Left renal pelvis (tissue), 4 donors: ENCODE data around the gene CEP131. TPM values are rescaled to one million over a fixed set of nuclear protein-coding genes. Genes with fewer than 3 reads are reported as not detected.
A peak's percentile ranks its signal among the peaks of the same experiment; 100 is the strongest.

Source experiments
- DNase-seq, 4 donors: peaks; one replicate each; pipeline ENCODE4 v3.0.0-alpha.2; 2013; ENCODE audit warnings: low read depth in 4 of 4, low spot score in 3 of 4
- polyA plus RNA-seq, 4 donors: library from polyadenylated mRNA; unstranded; fragments of 120-200 nt; gene quantifications; one replicate each; pipeline ENCODE4 v1.2.1, GENCODE V29; 2013; ENCODE audit not compliant: insufficient read length in 4 of 4

CEP131 gene
- polyA plus RNA-seq, 4 donors, result 12.3 to 26.9 (median 15.0) TPM

DNA sequence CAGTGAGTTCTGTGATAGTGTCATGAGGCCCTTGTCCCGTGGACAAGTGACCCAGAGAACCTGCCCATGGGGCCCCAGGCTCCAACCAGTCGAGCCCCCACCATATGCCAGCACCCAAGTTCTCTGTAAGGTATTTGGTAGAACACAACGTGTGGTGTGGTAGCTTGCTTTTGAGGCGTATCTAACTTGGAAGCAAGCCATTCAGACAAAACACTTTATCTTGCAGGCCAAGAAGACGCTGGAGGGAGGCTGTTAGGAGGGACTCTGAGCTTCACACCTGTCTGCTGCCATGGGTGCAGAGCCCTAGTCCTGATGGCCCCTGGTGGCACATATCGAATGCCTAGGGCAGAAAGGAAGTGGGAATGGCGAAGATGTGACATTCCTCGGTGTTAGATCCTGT is 18.0 kb upstream of the CEP131 start:
- DNase-seq, result no peak

DNA sequence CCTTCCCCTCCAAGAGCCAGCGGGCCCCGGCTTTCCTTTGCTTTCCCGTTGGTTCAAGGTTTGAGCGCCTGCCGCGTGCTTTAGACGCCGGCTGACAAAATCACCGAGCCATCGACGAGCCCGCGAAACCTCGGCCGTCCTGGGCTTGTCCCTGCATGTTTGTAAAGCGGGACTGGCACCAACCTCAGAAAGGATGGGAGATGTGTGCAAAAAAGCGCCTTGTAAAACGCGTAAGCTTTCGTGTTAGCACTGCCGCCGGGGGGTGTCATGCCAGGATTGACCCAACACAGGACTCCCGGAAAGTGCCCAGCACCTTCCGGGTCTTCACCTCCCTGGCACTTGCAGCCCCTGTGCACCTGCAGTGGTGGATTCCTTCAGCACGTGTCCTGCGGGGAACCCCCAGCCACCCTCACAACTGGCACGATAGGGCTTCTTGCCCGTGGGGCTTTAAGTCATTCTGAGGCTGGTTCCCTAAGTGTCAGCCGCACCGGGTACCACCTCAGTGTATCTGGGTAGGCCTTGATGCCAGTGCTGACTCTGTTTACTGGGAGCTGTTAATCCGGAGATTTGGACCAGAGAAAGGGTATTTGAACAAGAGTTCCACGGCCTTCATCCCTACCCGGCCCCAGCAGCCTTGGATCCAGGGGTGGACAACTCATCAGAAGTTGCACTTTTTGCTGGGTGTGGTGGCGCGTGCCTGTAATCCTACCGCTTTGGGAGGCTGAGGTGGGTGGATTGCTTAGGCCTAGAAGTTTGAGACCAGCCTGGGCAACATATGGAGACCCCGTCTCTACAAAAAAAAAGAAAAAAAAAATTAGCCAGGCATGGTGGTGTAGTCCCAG is 17.2 kb upstream of the CEP131 start:
- no peak for DNase-seq

DNA sequence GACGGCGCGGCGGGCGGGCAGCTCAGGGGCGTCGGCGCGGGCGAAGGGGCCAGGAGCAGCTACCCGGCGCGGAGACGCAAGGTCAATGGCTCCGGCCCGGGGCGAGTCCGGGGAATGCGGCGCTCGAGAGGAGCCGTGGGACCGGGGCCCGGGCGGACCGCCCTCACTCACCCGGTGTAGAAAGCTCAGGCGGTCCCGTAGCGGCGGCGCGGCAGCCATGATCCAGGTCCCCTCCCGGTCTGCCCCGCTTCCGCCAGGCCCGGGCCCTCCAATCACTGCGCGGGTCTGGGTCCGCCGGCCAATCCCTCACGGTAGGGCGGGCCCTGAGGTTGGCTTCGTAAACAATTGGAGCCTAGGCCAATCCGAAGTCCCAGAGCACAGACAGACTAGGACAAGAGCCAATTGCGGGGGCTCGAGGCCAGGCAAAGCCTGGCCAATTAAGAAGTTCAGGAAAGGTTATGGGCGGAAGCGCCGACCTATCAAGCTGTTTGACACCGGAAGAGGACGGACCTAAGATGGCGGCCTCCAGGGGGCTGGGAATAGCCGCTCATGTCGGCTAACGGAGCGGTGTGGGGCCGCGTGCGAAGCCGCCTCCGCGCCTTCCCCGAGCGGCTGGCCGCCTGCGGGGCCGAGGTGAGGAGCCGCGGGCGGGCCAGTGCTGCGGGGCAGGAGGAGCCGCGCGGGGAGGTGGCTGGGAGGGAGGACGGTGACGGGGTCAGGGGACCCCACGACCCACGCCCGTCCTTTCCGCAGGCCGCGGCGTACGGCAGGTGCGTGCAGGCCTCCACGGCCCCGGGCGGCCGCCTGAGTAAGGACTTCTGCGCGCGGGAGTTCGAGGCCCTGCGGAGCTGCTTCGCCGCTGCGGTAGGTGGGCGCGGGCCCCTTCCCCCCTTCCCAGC is 16.3 kb upstream of the CEP131 start, which contains the start of the genes NDUFAF8 and TEPSIN:
Gene NDUFAF8, plus strand, starts transcription at position 504 of the 899 bp plus-strand sequence. Its CDS starts 46 bp downstream, at position 550.
Gene TEPSIN, minus strand, starts transcription at position 241 of the 899 bp plus-strand sequence. Its CDS starts 22 bp downstream, at position 219.
- peak; percentile 97 to 100 (median 98) for DNase-seq

DNA sequence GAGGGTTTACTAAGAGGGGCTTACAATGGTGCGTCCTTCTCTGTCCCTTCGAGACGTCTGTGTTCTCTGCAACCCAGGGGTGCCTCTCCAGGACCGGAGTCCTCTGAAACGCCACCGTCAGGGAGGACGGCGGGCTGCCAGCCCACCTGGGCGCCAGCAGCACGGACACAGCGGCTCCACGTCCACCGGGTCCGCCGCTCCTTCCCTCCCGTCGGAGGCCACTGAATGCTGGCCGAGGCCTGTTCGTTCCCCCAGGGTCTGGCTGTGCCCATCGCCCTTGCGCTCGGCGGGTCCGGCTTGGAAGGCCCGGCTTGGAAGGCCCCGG is 15.7 kb upstream of the CEP131 start:
- no peak for DNase-seq

DNA sequence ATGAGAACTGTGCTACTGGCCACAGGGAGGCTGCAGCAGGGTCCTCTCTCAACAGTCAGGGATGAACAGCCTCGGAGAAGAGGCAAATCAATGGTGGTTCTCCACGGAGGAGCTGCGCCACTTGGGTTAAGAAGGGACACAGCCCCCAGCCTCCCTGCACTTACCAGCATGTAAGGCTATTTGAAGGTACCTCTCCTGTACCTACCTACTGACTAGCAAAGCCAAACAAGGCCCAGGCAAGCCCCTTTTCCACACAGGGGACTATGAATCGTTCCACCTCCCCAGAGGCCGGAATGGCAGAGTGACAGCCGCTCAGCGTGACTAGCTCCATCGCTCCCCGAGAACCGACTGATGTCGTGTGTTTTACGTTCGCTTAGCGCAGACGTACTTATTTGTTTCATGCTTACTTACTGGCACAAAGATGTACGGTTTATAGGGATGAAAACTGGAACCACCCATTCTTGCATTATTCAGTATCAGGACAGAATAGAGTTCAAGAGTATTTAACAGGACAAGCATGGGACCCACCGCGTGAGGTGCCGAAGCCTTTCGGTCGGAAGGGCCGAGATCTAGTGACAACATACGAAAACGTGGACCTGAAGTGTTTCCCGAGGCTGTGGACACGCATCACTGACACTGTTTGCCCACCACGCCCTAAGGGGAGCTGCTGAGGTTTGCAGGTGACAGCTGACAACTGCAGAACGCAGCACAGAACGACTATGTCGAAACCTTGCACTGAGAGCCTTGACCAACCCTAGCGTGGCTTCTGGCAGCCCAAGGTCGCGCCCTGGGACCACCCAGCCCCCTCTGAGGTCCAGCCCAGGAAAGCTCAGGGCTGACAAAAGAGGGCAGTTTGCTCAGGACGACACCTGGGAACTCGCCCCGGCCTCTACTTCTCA is 15.1 kb upstream of the CEP131 start:
- DNase-seq, result no peak

DNA sequence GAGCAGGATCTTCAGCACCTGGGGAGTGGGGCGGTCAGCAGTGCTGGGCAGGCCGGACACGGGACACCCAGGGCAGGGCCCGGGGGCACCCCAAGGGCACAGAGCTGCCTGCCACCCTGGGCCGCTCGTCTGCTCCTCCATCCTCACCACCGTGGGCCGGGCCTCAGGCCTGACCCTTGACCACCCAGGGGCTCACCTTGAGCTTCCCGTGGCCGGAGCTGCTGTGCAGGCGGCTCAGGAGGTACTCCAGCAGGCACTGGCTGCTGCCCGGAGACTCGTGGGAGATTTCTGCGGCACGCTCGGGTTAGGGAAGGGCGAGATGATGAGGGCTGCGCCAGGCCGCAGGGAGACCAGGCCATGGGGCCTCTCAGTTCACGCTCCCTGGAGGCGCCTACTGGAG is 14.0 kb upstream of the CEP131 start:
- no peak for DNase-seq

DNA sequence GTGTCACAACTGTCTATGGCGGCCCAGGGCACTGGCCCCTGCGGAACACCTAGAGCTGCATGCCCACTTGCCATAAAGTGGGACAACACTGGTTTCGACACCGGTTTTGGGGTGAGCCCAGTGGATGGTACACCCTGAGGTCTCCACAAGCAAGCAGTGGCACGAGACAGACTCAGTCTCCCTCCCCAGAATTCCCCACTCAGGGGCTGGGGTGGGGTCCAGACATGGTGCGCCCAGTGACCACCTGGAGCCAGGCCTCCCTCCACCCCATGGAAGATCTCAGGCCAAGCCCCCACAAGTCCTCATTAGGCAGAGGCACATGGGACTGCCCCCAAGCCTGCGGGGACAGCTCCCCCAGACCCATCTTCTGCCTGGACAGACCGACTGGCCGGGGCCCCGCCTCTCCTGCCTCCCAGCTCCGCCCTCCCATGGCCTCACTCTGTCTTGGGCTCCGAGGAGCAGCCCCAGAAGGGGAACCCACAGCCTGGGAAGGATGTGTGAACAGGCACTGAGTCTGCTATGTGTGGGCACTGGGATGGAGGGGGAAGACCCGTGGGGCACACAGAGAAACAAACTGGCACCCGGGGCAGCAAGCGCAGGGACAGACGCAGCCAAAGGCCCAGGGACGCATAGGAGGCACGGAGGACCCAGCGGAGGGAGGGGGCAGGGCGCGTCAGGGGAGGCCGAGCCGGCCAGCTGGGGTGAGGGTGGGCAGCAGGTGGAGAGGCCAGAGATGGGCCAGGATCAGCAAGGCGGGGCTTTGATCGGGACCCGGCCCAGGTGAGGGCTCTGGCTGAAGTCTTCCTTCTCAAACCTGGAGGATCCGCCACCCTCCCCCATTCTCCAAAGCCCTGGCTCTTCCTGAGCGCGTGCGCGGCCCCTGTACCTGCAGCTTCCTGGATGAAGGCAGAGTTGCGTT is 13.3 kb upstream of the CEP131 start:
- no peak for DNase-seq

DNA sequence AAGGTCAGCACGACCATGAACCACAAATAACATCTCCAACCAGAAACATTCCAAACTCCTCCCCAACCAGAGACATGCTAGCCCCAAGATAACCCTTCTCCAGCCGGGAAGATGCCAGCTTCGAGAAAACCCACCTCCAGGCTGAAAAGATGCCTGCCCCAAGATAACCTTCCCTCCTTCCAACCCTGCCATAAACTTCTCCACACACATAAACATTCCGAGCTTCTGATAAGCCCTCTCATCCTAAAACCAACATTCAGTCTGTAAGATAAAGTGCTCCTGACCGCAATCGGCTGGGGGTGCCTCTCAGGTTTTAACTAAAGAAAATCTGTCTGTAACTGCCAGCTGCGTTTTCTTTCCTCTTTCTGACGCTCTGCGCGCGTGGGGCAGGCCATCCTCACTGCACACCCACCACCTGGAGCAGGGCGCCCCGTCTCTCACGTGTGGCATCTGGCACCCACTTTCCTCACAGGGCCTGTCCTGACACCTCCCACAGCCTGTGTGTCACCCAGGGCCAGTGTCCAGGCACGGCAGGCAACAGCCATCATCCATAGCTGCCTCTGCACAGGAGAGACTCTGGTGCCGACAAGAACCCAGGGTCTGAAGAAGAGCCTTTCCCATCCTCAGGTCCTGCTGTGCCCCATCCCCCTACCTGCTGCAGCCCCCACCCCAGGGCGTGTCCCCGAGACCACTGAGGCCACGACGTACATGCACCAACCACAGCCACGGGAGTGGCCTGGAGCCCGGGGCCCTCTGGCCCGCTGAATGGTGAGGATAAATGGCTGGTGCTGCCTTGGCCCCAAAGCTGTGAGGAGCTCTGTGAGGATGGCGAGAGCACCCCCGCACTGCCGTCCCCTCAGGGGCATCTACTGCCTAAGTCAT is 12.4 kb upstream of the CEP131 start:
- no peak for DNase-seq

DNA sequence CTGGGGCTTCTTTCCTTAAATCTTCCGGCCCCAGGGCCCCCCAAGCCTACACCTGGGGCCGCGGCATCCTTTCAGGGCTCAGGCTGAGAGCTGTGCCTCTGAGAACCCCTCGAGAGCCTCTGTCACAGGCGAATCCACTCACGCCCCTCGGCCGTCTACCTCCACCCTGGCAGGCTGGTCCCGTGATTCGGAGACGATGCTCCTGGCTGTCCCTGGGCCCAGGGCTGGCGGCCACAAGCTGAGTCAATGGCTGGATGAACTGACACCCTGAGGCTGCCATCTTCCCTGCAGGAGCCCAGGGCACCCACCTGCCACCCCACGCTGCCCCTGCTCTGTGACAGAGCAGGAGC is 11.7 kb upstream of the CEP131 start:
- DNase-seq, result no peak

DNA sequence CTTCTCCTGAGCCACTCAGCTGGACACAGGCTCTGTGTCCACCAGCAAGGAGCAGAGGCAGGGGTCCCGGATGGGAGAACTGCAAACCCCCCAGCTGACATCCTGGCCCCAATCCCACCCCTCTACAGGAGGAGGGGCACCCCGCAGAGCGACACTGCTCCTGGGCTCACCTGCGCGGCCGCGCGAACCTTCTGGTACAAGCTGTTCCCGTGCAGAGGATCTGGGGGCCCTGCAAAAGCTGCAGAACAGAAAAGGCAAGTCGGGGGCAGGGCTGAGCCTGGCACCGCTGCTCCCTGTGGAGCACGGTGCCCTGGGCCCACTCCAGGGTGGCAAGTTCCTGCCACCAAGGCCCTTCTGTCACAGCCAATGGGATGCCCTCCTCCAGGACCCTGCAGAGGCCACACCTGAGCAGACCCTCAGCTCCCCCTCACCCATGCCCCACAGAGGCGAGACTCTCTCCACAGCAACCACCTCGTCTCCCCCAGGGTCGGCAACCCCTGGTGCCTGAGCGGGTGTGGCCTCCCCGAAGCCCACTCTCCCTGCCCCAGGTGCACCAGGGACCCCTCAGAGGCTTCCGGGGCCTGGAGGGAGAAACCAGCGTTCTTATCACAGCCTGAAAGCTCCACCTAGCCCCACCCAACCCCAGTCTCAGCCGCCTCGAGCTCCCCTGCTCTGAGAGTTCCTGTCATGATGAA is 11.2 kb upstream of the CEP131 start:
- DNase-seq, result no peak

DNA sequence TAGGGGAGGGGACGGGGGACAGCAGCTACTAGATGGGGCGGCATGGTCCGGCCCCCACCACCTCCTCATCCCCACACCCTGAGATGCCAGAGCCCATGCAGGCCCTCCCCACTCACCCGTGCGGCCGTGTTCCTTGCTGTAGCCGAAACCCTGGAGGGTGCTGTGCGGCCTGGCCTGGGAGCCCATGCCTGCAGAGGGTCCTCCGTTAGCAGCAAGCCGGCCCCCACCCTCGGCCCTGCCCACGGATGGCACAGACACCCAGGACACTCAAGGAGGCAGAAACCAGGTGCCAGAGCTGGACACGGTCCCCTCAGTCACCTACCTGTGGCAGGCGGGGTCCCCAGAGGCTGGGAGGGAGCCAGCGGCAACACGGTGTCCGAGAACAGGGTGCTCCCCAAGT is 10.6 kb upstream of the CEP131 start:
- no peak for DNase-seq

DNA sequence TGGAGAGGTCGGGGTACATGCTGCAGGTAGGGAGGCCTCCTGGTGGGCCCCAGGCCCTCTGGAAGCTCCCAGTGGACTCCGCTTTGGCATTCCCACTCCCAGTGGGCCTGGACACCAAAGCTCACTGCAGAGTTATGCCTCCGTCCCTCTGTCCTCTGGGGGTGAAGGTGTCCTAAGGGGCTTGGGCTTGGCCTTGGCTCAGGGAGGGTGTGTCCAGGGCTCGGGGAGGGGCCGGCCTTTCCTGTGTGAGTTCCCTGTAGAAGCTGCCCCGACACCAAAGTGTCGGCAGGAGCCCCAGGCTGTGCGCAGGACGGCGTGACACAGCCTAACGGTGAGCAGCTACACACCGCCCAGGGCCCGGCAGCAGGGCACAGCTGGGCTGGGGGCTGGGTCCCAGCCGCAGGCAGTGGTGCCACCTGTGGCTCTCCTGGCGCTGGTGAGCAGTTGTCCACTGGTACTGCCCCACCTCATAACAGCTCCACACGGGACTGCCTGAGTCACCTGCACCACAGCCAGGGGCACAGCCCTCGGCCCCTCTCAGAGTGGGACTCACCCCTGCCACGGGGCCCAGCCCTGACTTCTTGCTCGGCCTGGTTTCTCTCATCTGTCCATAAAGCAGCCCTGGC is 10.0 kb upstream of the CEP131 start:
- DNase-seq, result no peak

DNA sequence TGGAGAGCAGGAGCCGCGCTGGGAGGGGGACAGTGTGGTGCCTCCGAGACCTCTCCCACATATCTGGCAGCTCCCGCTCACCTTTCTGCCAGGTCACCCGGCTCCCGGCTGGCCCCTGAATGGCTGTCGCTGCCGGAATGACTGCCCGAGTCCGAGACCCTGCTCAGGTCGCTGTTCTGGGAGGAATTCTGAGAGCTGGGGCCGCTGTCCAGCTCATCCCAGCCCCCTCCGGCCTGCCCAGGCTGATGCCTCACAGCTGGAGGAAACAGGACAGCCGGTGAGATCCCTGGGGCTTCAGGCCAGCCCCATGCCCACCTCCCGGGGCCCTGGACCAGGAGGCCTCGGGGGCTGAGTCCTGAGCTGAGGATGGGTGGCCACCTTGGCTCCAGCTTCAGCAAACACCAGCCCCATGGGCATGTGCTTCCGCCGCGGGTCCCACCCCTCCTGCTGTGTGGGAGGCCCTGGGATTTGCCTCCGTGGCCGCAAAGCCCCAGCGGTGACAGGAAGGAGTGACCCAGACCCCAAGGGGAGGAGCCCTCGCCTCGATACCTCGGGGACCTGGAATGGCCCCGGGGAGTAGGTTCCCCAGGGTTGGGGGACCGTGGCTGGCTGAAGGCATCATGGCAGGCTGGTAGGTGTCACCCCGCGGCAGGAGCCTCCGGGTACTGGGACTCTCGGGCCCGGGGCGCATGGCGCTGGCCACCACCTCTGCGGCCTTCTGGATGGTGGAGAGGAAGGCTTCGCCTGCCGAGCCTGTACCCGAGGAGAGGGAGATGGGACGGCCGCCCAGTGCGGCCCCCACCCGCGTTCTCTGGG is 9.2 kb upstream of the CEP131 start:
- DNase-seq, result no peak

DNA sequence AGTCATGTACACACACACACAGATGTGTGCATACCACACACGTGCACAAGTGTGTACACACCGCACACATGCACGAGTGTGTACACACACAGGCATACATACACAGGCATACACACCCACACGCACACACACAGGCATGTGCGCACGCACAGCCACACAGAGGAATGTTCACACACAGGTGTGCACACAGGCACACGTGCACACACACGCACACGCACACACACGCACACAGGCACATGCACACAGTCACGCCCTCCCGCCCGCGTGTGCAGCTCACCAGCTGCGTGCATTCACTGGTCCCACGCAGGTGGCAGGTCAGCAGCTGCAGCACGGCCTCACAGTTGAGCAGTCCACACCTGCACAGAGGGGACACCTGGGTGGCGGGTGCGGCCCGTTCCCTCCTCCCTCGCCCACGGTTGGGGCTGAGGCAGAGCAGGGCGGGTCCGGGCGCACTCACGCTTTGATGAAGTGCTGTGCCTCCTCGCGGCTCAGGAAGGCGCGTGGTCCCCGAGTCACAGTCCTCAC is 8.4 kb upstream of the CEP131 start:
- DNase-seq, result no peak

DNA sequence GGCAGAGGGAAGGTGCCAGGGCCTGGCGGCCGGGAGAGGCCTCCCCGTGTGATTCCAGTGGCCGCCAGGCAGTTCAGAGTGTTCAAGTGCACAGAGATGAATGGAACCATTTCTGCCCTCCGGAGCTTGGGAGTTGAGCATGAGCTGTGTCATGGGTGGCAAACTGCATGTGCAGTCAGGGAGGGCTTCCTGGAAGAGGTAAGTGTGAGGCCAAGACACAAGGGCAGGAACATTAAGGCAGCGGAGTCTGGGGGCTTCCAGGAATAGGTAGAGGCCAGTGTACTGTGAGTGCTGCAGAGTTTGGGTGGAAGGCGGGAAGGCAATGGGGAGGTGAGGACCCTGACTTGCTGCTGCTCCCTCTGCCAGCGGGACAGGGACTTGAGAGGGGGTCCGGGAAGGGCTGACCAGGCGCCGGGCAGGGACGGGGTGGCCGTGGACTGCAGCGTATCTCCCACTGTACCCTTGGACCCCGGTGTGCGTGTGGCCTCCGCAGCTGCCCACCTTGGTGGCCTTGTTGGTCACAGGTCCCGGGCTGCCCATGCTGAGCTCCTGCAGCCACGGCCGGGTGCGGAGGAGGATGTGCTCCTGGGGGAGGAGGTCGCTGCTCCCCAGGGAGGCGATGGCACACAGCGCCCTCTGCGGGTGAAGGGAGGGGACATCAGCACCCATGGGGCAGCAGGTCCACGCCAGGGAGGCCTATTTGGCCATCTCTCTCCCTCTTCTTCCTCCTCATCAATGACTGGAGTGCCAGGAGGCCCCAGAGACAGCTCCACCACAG is 7.5 kb upstream of the CEP131 start:
- no peak for DNase-seq

DNA sequence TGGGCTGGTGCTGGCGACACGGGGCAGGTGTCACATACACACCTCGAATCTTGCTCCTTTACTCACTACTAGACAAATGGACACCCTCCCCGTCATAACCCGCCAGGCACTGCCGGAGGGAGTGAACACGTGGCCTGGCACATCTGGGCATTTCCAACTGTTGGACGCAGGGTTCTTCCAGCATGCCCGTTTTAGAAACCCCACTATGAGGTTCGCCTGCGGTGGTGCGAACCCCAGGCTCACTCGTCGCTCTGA is 6.8 kb upstream of the CEP131 start:
- no peak for DNase-seq
